Measurements from ENCODE around the gene BTBD6. TPM values are rescaled to one million over a fixed set of nuclear protein-coding genes. Genes with fewer than 3 reads are reported as not detected.

Gene BTBD6
- total RNA-seq, 4 donors from 2014 or later, result 52.2 to 69.6 (median 64.4) TPM

- no peak for TF ChIP-seq CTCF (IDR thresholded peaks at IDR 0.05)
- TF ChIP-seq POLR2A (IDR thresholded peaks at IDR 0.05), result no peak
- TF ChIP-seq POLR2AphosphoS5 (IDR thresholded peaks at IDR 0.05), result no peak
- TF ChIP-seq EP300 (IDR thresholded peaks at IDR 0.05; ENCODE audit: low read depth), result no peak
- no peak overlapping the region for H3K27ac ChIP-seq
- H3K4me3 ChIP-seq, result no peak overlapping the region
- H3K36me3 ChIP-seq, result peaks cover 0 to 8% (median 3%) of the 10 kb centered on the region in 4 donors
- H3K9me3 ChIP-seq, result no peaks in the 10 kb centered on the region
- intact Hi-C loops (cut with DNase I; ENCODE audit: low total_unique reads) (no loop called here), in situ Hi-C loops (cut with MboI; ENCODE audit: low pct_ligation_motif_present in 1 of 4, low pct_unique_long_range_greater_than_20kb in 1 of 4, low sequenced_read_pairs in 3 of 4) (no loop called here)
- H3K4me1 ChIP-seq, result no peaks in the 10 kb centered on the region
- DNase-seq, result no peak
- WGBS, 2 donors (ENCODE audit: low coverage in 1 of 2), result 95% methylated on average over 3 of the region's 3 CpGs; no CpG with 5 or more reads in 1 of the 2 donors
- H3K27me3 ChIP-seq, result no peaks in the 10 kb centered on the region
These were observed 32.7 kb upstream of the BTBD6 start for GRCh38 chr14:105215602-105216001.

DNA sequence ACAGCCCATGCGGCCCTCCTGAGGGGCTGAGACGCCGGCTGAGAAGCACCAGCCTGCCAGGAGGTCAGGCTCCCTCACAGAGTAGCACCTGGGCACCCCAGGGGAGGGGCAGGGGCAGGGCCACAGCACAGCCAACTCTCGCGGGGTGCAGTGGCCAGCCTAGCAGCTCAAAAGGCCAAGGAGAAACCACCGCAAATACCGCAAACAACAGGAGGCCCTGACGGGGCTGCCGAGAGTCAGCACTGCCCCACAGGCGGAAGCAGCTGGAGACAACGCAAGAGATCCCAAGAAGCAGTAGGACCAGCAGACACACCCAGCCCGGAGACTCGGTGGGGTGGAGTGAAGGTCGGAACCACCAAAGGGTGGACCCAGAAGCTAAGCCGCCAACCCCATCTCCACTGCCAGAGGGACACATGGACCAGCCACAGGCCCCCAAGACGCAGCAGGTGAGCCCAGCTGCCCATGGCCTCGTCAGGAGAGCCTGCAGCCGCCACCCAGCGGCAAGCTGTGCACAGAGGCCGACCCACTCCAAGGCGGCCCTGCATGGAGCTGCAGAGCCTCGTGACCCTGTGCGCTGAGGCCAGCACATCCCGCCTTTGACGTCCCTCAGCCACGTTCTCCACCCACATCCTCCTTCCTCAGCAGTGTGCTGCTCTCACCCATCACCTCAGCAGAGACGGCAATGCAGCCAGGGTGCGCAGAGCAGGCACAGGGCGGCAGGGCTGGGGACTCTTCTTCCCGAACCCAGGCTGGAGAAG lies 31.7 kb upstream of the BTBD6 start:
- H3K27ac ChIP-seq, result no peak overlapping the region
- WGBS, 2 donors (ENCODE audit: low coverage in 1 of 2), result 91% methylated on average over 20 of the region's 30 CpGs; no CpG with 5 or more reads in 1 of the 2 donors
- no peaks in the 10 kb centered on the region for H3K27me3 ChIP-seq
- DNase-seq, result no peak
- in situ Hi-C loops (cut with MboI; ENCODE audit: low pct_ligation_motif_present in 1 of 4, low pct_unique_long_range_greater_than_20kb in 1 of 4, low sequenced_read_pairs in 3 of 4), result no loop called here
- TF ChIP-seq POLR2AphosphoS5 (IDR thresholded peaks at IDR 0.05) (no peak), POLR2A (IDR thresholded peaks at IDR 0.05) (no peak), EP300 (IDR thresholded peaks at IDR 0.05; ENCODE audit: low read depth) (no peak), CTCF (IDR thresholded peaks at IDR 0.05) (no peak)
- H3K36me3 ChIP-seq, result peaks cover 0 to 8% (median 4%) of the 10 kb centered on the region in 4 donors
- intact Hi-C loops (cut with DNase I; ENCODE audit: low total_unique reads), result no loop called here
- no peak overlapping the region for H3K4me3 ChIP-seq
- H3K4me1 ChIP-seq, result no peaks in the 10 kb centered on the region
- H3K9me3 ChIP-seq, result no peaks in the 10 kb centered on the region

GRCh38 chr14:105217774-105218173 lies 30.6 kb upstream of the BTBD6 start:
- Histone ChIP-seq H3K36me3 (peaks cover 0 to 9% (median 4%) of the 10 kb centered on the region in 4 donors), H3K9me3 (no peaks in the 10 kb centered on the region), H3K4me3 (no peak overlapping the region), H3K27ac (no peak overlapping the region), H3K27me3 (no peaks in the 10 kb centered on the region), H3K4me1 (no peaks in the 10 kb centered on the region)
- no peak for DNase-seq
- 97% methylated on average over 11 of the region's 11 CpGs; no CpG with 5 or more reads in 1 of the 2 donors for WGBS, 2 donors (ENCODE audit: low coverage in 1 of 2)
- TF ChIP-seq EP300 (IDR thresholded peaks at IDR 0.05; ENCODE audit: low read depth), result no peak
- intact Hi-C loops (cut with DNase I; ENCODE audit: low total_unique reads) (loop anchor here (2.0 kb wide), 1 partner anchor 77 kb away; no protein-coding TSS in a partner anchor), in situ Hi-C loops (cut with MboI; ENCODE audit: low pct_ligation_motif_present in 1 of 4, low pct_unique_long_range_greater_than_20kb in 1 of 4, low sequenced_read_pairs in 3 of 4) (no loop called here)

DNA sequence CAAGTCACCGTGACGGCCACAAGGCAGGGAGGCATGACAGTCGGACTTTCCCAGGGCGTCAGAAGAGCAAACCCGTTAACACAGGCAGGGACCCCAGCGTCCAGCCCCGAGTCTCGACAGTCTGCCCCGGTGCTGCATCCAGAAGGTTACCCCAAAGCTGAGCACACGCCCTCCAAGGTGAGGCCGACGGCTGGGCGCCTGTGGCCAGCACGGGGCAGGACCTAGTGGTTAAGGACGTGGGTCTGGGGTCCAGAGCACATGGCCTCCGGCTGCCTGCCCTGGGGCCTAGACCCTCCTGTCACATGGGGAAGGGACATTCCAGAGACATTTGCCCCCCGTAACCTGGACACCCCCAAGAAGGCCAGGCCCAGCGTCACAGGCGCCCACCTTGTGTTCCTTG lies 29.7 kb upstream of the BTBD6 start:
- H3K4me3 ChIP-seq, result no peak overlapping the region
- no peaks in the 10 kb centered on the region for H3K9me3 ChIP-seq
- DNase-seq, result no peak
- WGBS, 2 donors (ENCODE audit: low coverage in 1 of 2), result 86% methylated on average over 8 of the region's 19 CpGs; no CpG with 5 or more reads in 1 of the 2 donors
- no peaks in the 10 kb centered on the region for H3K27me3 ChIP-seq
- no peak overlapping the region for H3K27ac ChIP-seq
- peaks cover 0 to 9% (median 4%) of the 10 kb centered on the region in 4 donors for H3K36me3 ChIP-seq
- intact Hi-C loops (cut with DNase I; ENCODE audit: low total_unique reads), result loop anchor here (2.0 kb wide), 1 partner anchor 76 kb away; no protein-coding TSS in a partner anchor
- in situ Hi-C loops (cut with MboI; ENCODE audit: low pct_ligation_motif_present in 1 of 4, low pct_unique_long_range_greater_than_20kb in 1 of 4, low sequenced_read_pairs in 3 of 4), result no loop called here
- no peaks in the 10 kb centered on the region for H3K4me1 ChIP-seq
- no peak for TF ChIP-seq CTCF (IDR thresholded peaks at IDR 0.05)
- no peak for TF ChIP-seq POLR2AphosphoS5 (IDR thresholded peaks at IDR 0.05)
- no peak for TF ChIP-seq POLR2A (IDR thresholded peaks at IDR 0.05)
- no peak for TF ChIP-seq EP300 (IDR thresholded peaks at IDR 0.05; ENCODE audit: low read depth)

Data from transverse colon (tissue), 4 donors.